Raji (cell line): ENCODE data around the gene GLIPR2.

ENCODE experiments used
- POLR2A ChIP-seq: IDR thresholded peaks from 2 replicates; pipeline ENCODE4 v1.6.1; 2011; ENCODE audit warnings: low read depth, low read length, control low read depth; ENCODE audit not compliant: insufficient read depth

The GLIPR2 gene, protein sequence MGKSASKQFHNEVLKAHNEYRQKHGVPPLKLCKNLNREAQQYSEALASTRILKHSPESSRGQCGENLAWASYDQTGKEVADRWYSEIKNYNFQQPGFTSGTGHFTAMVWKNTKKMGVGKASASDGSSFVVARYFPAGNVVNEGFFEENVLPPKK

DNA sequence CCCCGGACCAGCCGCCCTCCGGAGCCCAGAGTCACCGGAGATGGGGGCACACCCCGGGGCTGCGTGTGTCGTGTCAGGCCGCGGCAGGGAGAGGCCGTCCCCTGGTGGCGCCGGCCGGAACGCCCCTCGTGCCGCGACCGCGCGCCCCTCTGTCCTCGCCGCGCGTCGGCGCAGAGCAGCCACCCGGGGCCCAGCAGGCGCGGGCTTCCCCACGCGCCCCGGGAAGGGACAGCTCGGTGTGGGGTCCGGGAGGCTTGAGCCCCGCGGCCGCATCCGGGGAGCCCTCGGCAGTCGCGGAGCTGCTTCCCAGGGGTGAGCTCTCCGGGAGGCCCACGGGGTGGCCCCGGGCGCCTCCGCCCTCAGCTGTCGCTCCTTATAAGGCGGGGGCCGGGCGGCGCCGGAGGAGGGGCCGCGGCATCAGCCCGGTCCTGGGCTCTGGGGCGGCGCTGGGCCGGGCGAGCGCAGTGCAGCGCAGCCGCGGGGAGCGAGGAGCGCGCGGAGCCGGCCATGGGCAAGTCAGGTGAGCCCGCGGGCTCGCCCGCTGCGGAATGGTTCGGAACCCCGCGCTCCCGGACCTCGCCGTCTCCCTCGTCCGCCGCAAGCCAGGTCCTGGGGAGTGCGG is at the start of gene GLIPR2:
Gene GLIPR2, plus strand, starts transcription at position 462 of the 622 bp plus-strand sequence. Its CDS starts 46 bp downstream, at position 508.
- no peak for TF ChIP-seq POLR2A

GRCh38 chr9:36088020-36088419 is 48.5 kb upstream of the GLIPR2 start:
- TF ChIP-seq POLR2A = no peak

GRCh38 chr9:36091026-36091953 is 45.2 kb upstream of the GLIPR2 start:
- no peak for TF ChIP-seq POLR2A

- no peak for TF ChIP-seq POLR2A
Measured at GRCh38 chr9:36092014-36092413, 44.5 kb upstream of the GLIPR2 start.

GRCh38 chr9:36092509-36093215 is 43.9 kb upstream of the GLIPR2 start:
- TF ChIP-seq POLR2A = no peak

GRCh38 chr9:36093384-36093783 is 43.1 kb upstream of the GLIPR2 start:
- no peak for TF ChIP-seq POLR2A

DNA sequence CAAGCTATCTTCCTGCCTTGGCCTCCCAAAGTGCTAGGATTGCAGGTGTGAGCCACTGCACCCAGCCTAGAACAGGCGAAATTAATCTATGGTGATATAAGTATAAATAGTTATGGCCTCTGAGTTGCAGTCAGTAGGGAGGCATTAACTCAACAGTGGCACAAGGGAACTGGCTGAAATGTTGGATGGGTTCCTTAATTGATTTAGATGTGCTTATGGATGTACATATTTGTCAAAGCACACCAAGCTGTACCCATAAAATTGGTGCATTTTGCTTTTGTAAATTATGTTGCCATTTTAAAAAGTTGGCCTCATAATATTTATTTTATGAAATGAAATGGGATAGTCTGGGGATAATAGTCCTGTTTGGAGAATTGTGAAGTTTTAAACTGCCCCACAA is 36.8 kb upstream of the GLIPR2 start:
- no peak for TF ChIP-seq POLR2A

DNA sequence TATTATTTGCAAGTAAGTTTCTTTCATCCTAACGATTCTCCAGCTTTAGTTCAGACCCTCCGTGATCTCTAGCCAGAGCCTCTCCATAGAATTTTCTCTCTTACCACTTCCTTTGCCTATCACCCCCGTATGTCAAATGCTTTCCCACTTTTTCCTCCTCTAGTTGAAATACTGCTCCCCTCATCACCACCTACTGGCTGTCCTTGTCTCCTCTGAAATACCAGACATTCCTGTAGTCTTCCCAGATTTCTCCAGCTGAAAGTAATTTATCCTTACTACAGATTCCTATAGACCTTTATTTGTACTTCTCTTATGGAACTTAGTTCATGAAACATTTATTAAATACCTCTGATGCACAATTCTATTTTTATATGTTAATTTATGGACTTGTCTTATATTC is 36.0 kb upstream of the GLIPR2 start:
- no peak for TF ChIP-seq POLR2A

- TF ChIP-seq POLR2A = no peak
Measured at GRCh38 chr9:36101916-36102741, 34.4 kb upstream of the GLIPR2 start.

DNA sequence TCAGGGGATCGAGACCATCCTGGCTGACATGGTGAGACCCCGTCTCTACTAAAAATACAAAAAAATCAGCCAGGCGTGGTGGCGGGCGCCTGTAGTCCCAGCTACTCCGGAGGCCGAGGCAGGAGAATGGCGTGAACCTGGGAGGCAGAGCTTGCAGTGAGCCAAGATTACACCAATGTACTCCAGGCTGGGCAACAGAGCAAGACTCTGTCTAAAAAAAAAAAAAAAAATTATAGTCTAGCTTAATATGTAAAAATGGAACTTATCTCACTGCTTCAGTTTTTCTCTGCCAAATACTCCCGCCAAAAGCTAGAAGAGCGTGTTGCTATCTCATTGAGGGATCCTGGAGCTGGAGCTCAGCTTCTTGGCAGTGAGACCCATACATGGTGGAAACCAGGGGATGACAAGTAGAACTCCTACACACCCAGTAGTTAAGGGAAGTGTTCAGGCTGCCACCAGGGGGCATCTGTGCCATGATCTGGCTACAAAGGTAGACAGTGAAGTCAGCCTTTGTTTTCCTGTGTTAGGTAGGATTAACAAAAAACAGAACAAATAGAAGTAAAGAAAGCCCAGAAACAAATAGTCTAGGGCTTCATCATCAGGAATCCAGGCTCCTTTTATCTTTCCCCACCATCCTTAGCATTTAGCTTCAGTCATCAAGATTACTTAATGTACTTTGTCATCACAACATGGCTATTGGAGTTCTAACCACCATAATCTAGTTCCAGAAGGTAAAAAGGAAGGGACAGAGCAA is 33.6 kb upstream of the GLIPR2 start:
- no peak for TF ChIP-seq POLR2A

- no peak for TF ChIP-seq POLR2A
Measured at GRCh38 chr9:36109071-36109470, 27.5 kb upstream of the GLIPR2 start.

GRCh38 chr9:36110434-36110833 is 26.1 kb upstream of the GLIPR2 start:
- TF ChIP-seq POLR2A = no peak

- TF ChIP-seq POLR2A = no peak
Measured at GRCh38 chr9:36112516-36112915, 24.0 kb upstream of the GLIPR2 start.

- no peak for TF ChIP-seq POLR2A
Measured at GRCh38 chr9:36113999-36114398, 22.5 kb upstream of the GLIPR2 start.
